Hematopoietic multipotent progenitor cell treated with erythropoietin and hydrocortisone succinate and interleukin-3 and kit ligand, for 6 days (in vitro differentiated cells): Measurements from ENCODE around the gene HTR3A.

Experiments
- DNase-seq: peaks from one replicate; pipeline ENCODE4 v3.0.0-alpha.2; 2015

The HTR3A gene

GRCh38 chr11:113980785-113981184 is 5.9 kb downstream of the HTR3A start:
- no peak for DNase-seq

- DNase-seq = no peak
Measured at GRCh38 chr11:113982306-113982705, 7.4 kb downstream of the HTR3A start.

- no peak for DNase-seq
Measured at GRCh38 chr11:113984781-113985180, 9.9 kb downstream of the HTR3A start.

GRCh38 chr11:113985906-113986305 is 11.0 kb downstream of the HTR3A start:
- no peak for DNase-seq

GRCh38 chr11:113986351-113987140 is 11.6 kb downstream of the HTR3A start:
- DNase-seq = no peak

GRCh38 chr11:113989381-113989780 is 14.5 kb downstream of the HTR3A start:
- DNase-seq = no peak

- DNase-seq = no peak
Measured at GRCh38 chr11:113989916-113990315, 15.0 kb downstream of the HTR3A start.

- DNase-seq = peak; percentile 74
Measured at GRCh38 chr11:113991170-113991569, 16.3 kb downstream of the HTR3A start.

GRCh38 chr11:113991718-113992458 is 17.0 kb downstream of the HTR3A start:
- peak; percentile 15 for DNase-seq

- DNase-seq = no peak
Measured at GRCh38 chr11:113992459-113993110, 17.7 kb downstream of the HTR3A start.

GRCh38 chr11:113994077-113994954 is 19.4 kb downstream of the HTR3A start:
- DNase-seq = peak; percentile 59

- no peak for DNase-seq
Measured at GRCh38 chr11:113997473-113997872, 22.6 kb downstream of the HTR3A start.

GRCh38 chr11:113998574-113998973 is 23.7 kb downstream of the HTR3A start:
- DNase-seq = no peak

GRCh38 chr11:114000526-114000925 is 25.6 kb downstream of the HTR3A start:
- no peak for DNase-seq

GRCh38 chr11:114001416-114001815 is 26.5 kb downstream of the HTR3A start:
- DNase-seq = no peak

GRCh38 chr11:114008331-114008730 is 33.4 kb downstream of the HTR3A start:
- DNase-seq = no peak

GRCh38 chr11:114010931-114011330 is 36.0 kb downstream of the HTR3A start:
- DNase-seq = no peak

- DNase-seq = no peak
Measured at GRCh38 chr11:114011443-114011842, 36.5 kb downstream of the HTR3A start.

GRCh38 chr11:114015117-114015516 is 40.2 kb downstream of the HTR3A start:
- DNase-seq = no peak

GRCh38 chr11:114016986-114017385 is 42.1 kb downstream of the HTR3A start:
- DNase-seq = no peak

- no peak for DNase-seq
Measured at GRCh38 chr11:114017723-114018122, 42.8 kb downstream of the HTR3A start.

GRCh38 chr11:114019046-114019445 is 44.1 kb downstream of the HTR3A start:
- no peak for DNase-seq

- no peak for DNase-seq
Measured at GRCh38 chr11:114019574-114019973, 44.7 kb downstream of the HTR3A start.
